ENCODE results near the gene RC3H2. TPM values are rescaled to one million over a fixed set of nuclear protein-coding genes. Genes with fewer than 3 reads are reported as not detected.

The RC3H2 gene
- total and polyA plus RNA-seq, 2 of the 8 experiments (the other 6 are each of a cell fraction or from before 2014, with no cell fraction given) = 11.2 to 38.4 TPM

- H4K91ac ChIP-seq (replicated peaks; ENCODE audit: insufficient read length, low read length) = no peak overlapping the region
- no peak overlapping the region for H3K27ac ChIP-seq (ENCODE audit: low read depth, low read length)
- H4K20me1 ChIP-seq (replicated peaks in 1 of 2; ENCODE audit: control insufficient read depth in 1 of 2, insufficient read depth in 2 of 2, low read length in 2 of 2) = peaks cover 4 to 5% of the 10 kb centered on the region in 2 experiments
- no peaks in the 10 kb centered on the region for H3K79me1 ChIP-seq (ENCODE audit: low read depth, low read length)
- CTCF ChIA-PET (ENCODE audit: partially characterized antibody) = interaction anchor here (0.7 kb wide), 1 partner anchor 39 kb away, joined by 3 read pairs; no protein-coding TSS in a partner anchor
- no peak overlapping the region for H3K9ac ChIP-seq (replicated peaks in 1 of 4; ENCODE audit: extremely low read depth in 1 of 4, low read depth in 3 of 4, low read length in 3 of 4)
- H2BK12ac ChIP-seq (ENCODE audit: low read depth, low read length) = no peak overlapping the region
- FAIRE-seq (no peak), DNase-seq (ENCODE audit: low read depth in 1 of 2, low spot score in 2 of 2) (no peak)
- no peak overlapping the region for H3K56ac ChIP-seq (replicated peaks; ENCODE audit: insufficient read length, low read depth, low read length)
- peaks cover 2 to 12% (median 3%) of the 10 kb centered on the region in 4 experiments; a peak in 5 of 7 replicates for H3K4me1 ChIP-seq (replicated peaks in 1 of 4; ENCODE audit: control insufficient read depth in 3 of 4, insufficient read depth in 4 of 4, low read length in 3 of 4)
- no peak overlapping the region for H3K23ac ChIP-seq (ENCODE audit: insufficient read length)
- H2BK20ac ChIP-seq (ENCODE audit: low read length) = no peak overlapping the region
- no peak overlapping the region for H3K4ac ChIP-seq (replicated peaks; ENCODE audit: insufficient read length, low read depth, low read length)
- no peak overlapping the region for H2AK5ac ChIP-seq (ENCODE audit: low read depth, low read length)
- H3K79me2 ChIP-seq (ENCODE audit: control insufficient read depth in 1 of 2, insufficient read depth in 2 of 2, low read length in 2 of 2) = peaks cover 39 to 88% of the 10 kb centered on the region in 2 experiments
- POLR2A ChIA-PET (ENCODE audit: partially characterized antibody) = interaction anchor here (1.1 to 6.2 kb wide), 3 partner anchors 11 to 32 kb away, joined by 5 to 79 read pairs (median 52); partner anchors contain the start of genes ZBTB26 and ZBTB6
- no peak overlapping the region for H3K4me2 ChIP-seq (ENCODE audit: insufficient read depth in 1 of 2, low read depth in 2 of 2, low read length in 2 of 2)
- no peak overlapping the region for H2AFZ ChIP-seq (ENCODE audit: low read length)
- H3K23me2 ChIP-seq (ENCODE audit: low read depth, low read length) = peaks cover 3% of the 10 kb centered on the region
- 91% methylated on average over 4 of the region's 4 CpGs; no CpG with 5 or more reads in 1 of the 2 experiments for WGBS, 2 experiments (ENCODE audit: extremely low coverage in 1 of 2, insufficient coverage in 1 of 2, insufficient read length in 1 of 2, insufficient replicate concordance in 2 of 2, low coverage in 1 of 2, low lambda C conversion rate in 2 of 2, missing lambda C conversion rate in 1 of 2)
- no peak overlapping the region for H2BK15ac ChIP-seq (ENCODE audit: low read length)
- no peak overlapping the region for H4K8ac ChIP-seq (ENCODE audit: extremely low read depth, insufficient read depth, low read length)
- H3K36me3 ChIP-seq (ENCODE audit: control insufficient read depth in 2 of 4, insufficient read depth in 4 of 4, low read length in 3 of 4) = peaks cover 0 to 4% (median 0%) of the 10 kb centered on the region in 4 experiments; a peak in 1 of 8 replicates
- H3K14ac ChIP-seq (ENCODE audit: insufficient read length) = no peak overlapping the region
- H2BK120ac ChIP-seq (replicated peaks; ENCODE audit: low read depth, low read length) = no peak overlapping the region
- no peaks in the 10 kb centered on the region for H3K27me3 ChIP-seq (replicated peaks in 1 of 4; ENCODE audit: control insufficient read depth in 3 of 4, extremely low read depth in 1 of 4, insufficient read depth in 3 of 4, low read length in 3 of 4)
- H3K18ac ChIP-seq (ENCODE audit: extremely low read depth, low read length) = no peak overlapping the region
- no peaks in the 10 kb centered on the region for H3K9me3 ChIP-seq (ENCODE audit: insufficient read depth in 2 of 2, low read depth in 1 of 2, low read length in 1 of 2)
- no peak overlapping the region for H4K5ac ChIP-seq (ENCODE audit: insufficient read length, low read depth, low read length)
- H3K4me3 ChIP-seq (ENCODE audit: extremely low read depth in 1 of 4, insufficient read depth in 2 of 4, low read depth in 3 of 4, low read length in 4 of 4) = no peak overlapping the region
- no peak overlapping the region for H2BK5ac ChIP-seq (ENCODE audit: low read depth, low read length)
- no peak for TF ChIP-seq SP2 (IDR thresholded peaks at IDR 0.05; ENCODE audit: low read length)
- no peak for TF ChIP-seq SIN3A (conservative IDR thresholded peaks at IDR 0.05 in 1 of 2, IDR thresholded peaks at IDR 0.05 in 1 of 2; ENCODE audit: low read depth in 1 of 2, low read length in 2 of 2)
- no peak for TF ChIP-seq BRCA1 (IDR thresholded peaks at IDR 0.05; ENCODE audit: low read depth, low read length)
- no peak for TF ChIP-seq SRF (IDR thresholded peaks at IDR 0.05; ENCODE audit: low read depth, low read length)
Observed at GRCh38 chr9:122944960-122945888, 40.1 kb upstream of the RC3H2 start.
